A673 (cell line): ENCODE results near the gene TMEM132C.

ENCODE experiments used
- EZH2 ChIP-seq: fragments of 200-600 bp; sonication (generic); IDR thresholded peaks from 2 replicates; pipeline ENCODE4 v1.6.1; 2017; ENCODE audit warnings: borderline replicate concordance, low read depth, mild to moderate bottlenecking, mixed read lengths, antibody characterized with exemption, low read length; ENCODE audit not compliant: poor library complexity, severe bottlenecking
- TF ChIP-seq, protein P1 (sequence below): fragments of 300-800, 200-600 bp; sonication (generic); conservative IDR thresholded peaks from 2 replicates; pipeline ENCODE4 v1.5.1; 2017; ENCODE audit warnings: low read depth, mild to moderate bottlenecking, antibody characterized with exemption, low read length, moderate library complexity, mixed read lengths

GRCh38 chr12:128250096-128250495 is 16.9 kb upstream of the TMEM132C start:
- TF ChIP-seq, protein P1, sequence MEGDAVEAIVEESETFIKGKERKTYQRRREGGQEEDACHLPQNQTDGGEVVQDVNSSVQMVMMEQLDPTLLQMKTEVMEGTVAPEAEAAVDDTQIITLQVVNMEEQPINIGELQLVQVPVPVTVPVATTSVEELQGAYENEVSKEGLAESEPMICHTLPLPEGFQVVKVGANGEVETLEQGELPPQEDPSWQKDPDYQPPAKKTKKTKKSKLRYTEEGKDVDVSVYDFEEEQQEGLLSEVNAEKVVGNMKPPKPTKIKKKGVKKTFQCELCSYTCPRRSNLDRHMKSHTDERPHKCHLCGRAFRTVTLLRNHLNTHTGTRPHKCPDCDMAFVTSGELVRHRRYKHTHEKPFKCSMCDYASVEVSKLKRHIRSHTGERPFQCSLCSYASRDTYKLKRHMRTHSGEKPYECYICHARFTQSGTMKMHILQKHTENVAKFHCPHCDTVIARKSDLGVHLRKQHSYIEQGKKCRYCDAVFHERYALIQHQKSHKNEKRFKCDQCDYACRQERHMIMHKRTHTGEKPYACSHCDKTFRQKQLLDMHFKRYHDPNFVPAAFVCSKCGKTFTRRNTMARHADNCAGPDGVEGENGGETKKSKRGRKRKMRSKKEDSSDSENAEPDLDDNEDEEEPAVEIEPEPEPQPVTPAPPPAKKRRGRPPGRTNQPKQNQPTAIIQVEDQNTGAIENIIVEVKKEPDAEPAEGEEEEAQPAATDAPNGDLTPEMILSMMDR = no peak
- no peak for TF ChIP-seq EZH2
